ENCODE results near the gene OLFML2B.
"Not testable (repeated sequence)": the region's sequence is repeated elsewhere in the genome, so short reads cannot be mapped to it uniquely, and the experiment has no call there.

The OLFML2B gene

GRCh38 chr1:162019006-162019405 lies 4.7 kb downstream of the OLFML2B start:
- peaks cover 30% of the 10 kb centered on the region for H3K27me3 ChIP-seq (ENCODE audit: control insufficient read depth, insufficient read depth, low read length)
- H3K9me3 ChIP-seq (ENCODE audit: control insufficient read depth, insufficient read depth, low read length) = no peaks in the 10 kb centered on the region
- H3K27ac ChIP-seq (ENCODE audit: low read depth, low read length) = no peak overlapping the region
- no peak overlapping the region for H3K4me3 ChIP-seq (ENCODE audit: low read depth, low read length)
- peaks cover 15% of the 10 kb centered on the region for H3K4me1 ChIP-seq (ENCODE audit: control insufficient read depth, insufficient read depth, low read length)
- H3K9ac ChIP-seq (ENCODE audit: low read depth, low read length) = no peak overlapping the region
- no peaks in the 10 kb centered on the region for H3K36me3 ChIP-seq (ENCODE audit: control insufficient read depth, insufficient read depth, low read length)

- no peaks in the 10 kb centered on the region for H3K36me3 ChIP-seq (ENCODE audit: control insufficient read depth, insufficient read depth, low read length)
- H3K4me3 ChIP-seq (ENCODE audit: low read depth, low read length) = no peak overlapping the region
- H3K9me3 ChIP-seq (ENCODE audit: control insufficient read depth, insufficient read depth, low read length) = peaks cover 1% of the 10 kb centered on the region; the same call in 1 of the 2 replicates
- peaks cover 24% of the 10 kb centered on the region for H3K27me3 ChIP-seq (ENCODE audit: control insufficient read depth, insufficient read depth, low read length)
- H3K9ac ChIP-seq (ENCODE audit: low read depth, low read length) = no peak overlapping the region
- H3K27ac ChIP-seq (ENCODE audit: low read depth, low read length) = no peak overlapping the region
- peaks cover 17% of the 10 kb centered on the region for H3K4me1 ChIP-seq (ENCODE audit: control insufficient read depth, insufficient read depth, low read length)
These were observed 5.3 kb downstream of the OLFML2B start for GRCh38 chr1:162018418-162018817.

GRCh38 chr1:162017791-162018190 lies 5.9 kb downstream of the OLFML2B start:
- H3K27ac ChIP-seq (ENCODE audit: low read depth, low read length); H3K36me3 ChIP-seq (ENCODE audit: control insufficient read depth, insufficient read depth, low read length); H3K9ac ChIP-seq (ENCODE audit: low read depth, low read length); H3K9me3 ChIP-seq (ENCODE audit: control insufficient read depth, insufficient read depth, low read length); H3K4me3 ChIP-seq (ENCODE audit: low read depth, low read length): not testable (repeated sequence)
- peaks cover 18% of the 10 kb centered on the region for H3K27me3 ChIP-seq (ENCODE audit: control insufficient read depth, insufficient read depth, low read length)
- peaks cover 17% of the 10 kb centered on the region for H3K4me1 ChIP-seq (ENCODE audit: control insufficient read depth, insufficient read depth, low read length)

- H3K9me3 ChIP-seq (ENCODE audit: control insufficient read depth, insufficient read depth, low read length) = peaks cover 2% of the 10 kb centered on the region; the same call in 1 of the 2 replicates
- H3K4me3 ChIP-seq (ENCODE audit: low read depth, low read length) = no peak overlapping the region
- no peaks in the 10 kb centered on the region for H3K36me3 ChIP-seq (ENCODE audit: control insufficient read depth, insufficient read depth, low read length)
- no peak overlapping the region for H3K9ac ChIP-seq (ENCODE audit: low read depth, low read length)
- H3K4me1 ChIP-seq (ENCODE audit: control insufficient read depth, insufficient read depth, low read length) = peaks cover 17% of the 10 kb centered on the region
- H3K27ac ChIP-seq (ENCODE audit: low read depth, low read length) = no peak overlapping the region
- H3K27me3 ChIP-seq (ENCODE audit: control insufficient read depth, insufficient read depth, low read length) = 0 out of 2 replicates have a peak, but pooled peaks cover 9% of the 10 kb centered on the region
These were observed 7.0 kb downstream of the OLFML2B start for GRCh38 chr1:162016631-162017030.

GRCh38 chr1:162015196-162015595 lies 8.5 kb downstream of the OLFML2B start:
- H3K36me3 ChIP-seq (ENCODE audit: control insufficient read depth, insufficient read depth, low read length) = no peaks in the 10 kb centered on the region
- no peak overlapping the region for H3K9ac ChIP-seq (ENCODE audit: low read depth, low read length)
- H3K4me3 ChIP-seq (ENCODE audit: low read depth, low read length) = no peak overlapping the region
- H3K27me3 ChIP-seq (ENCODE audit: control insufficient read depth, insufficient read depth, low read length) = no peaks in the 10 kb centered on the region
- peaks cover 11% of the 10 kb centered on the region for H3K4me1 ChIP-seq (ENCODE audit: control insufficient read depth, insufficient read depth, low read length)
- no peak overlapping the region for H3K27ac ChIP-seq (ENCODE audit: low read depth, low read length)
- H3K9me3 ChIP-seq (ENCODE audit: control insufficient read depth, insufficient read depth, low read length) = peaks cover 2% of the 10 kb centered on the region; the same call in 1 of the 2 replicates

- Histone ChIP-seq H3K4me1 (ENCODE audit: control insufficient read depth, insufficient read depth, low read length) (peaks cover 11% of the 10 kb centered on the region), H3K27ac (ENCODE audit: low read depth, low read length) (no peak overlapping the region), H3K27me3 (ENCODE audit: control insufficient read depth, insufficient read depth, low read length) (no peaks in the 10 kb centered on the region), H3K36me3 (ENCODE audit: control insufficient read depth, insufficient read depth, low read length) (no peaks in the 10 kb centered on the region), H3K4me3 (ENCODE audit: low read depth, low read length) (no peak overlapping the region), H3K9ac (ENCODE audit: low read depth, low read length) (no peak overlapping the region), H3K9me3 (ENCODE audit: control insufficient read depth, insufficient read depth, low read length) (peaks cover 2% of the 10 kb centered on the region; the same call in 1 of the 2 replicates)
These were observed 9.5 kb downstream of the OLFML2B start for GRCh38 chr1:162014202-162014601.

- peaks cover 16% of the 10 kb centered on the region for H3K4me1 ChIP-seq (ENCODE audit: control insufficient read depth, insufficient read depth, low read length)
- no peaks in the 10 kb centered on the region for H3K36me3 ChIP-seq (ENCODE audit: control insufficient read depth, insufficient read depth, low read length)
- peaks cover 2% of the 10 kb centered on the region; the same call in 1 of the 2 replicates for H3K9me3 ChIP-seq (ENCODE audit: control insufficient read depth, insufficient read depth, low read length)
- H3K27me3 ChIP-seq (ENCODE audit: control insufficient read depth, insufficient read depth, low read length) = no peaks in the 10 kb centered on the region
- no peak overlapping the region for H3K4me3 ChIP-seq (ENCODE audit: low read depth, low read length)
- H3K27ac ChIP-seq (ENCODE audit: low read depth, low read length) = no peak overlapping the region
- H3K9ac ChIP-seq (ENCODE audit: low read depth, low read length) = no peak overlapping the region
These were observed 10.4 kb downstream of the OLFML2B start for GRCh38 chr1:162013289-162013688.

GRCh38 chr1:162011337-162012012 lies 12.2 kb downstream of the OLFML2B start:
- H3K27me3 ChIP-seq (ENCODE audit: control insufficient read depth, insufficient read depth, low read length) = no peaks in the 10 kb centered on the region
- H3K9ac ChIP-seq (ENCODE audit: low read depth, low read length) = no peak overlapping the region
- H3K9me3 ChIP-seq (ENCODE audit: control insufficient read depth, insufficient read depth, low read length) = peaks cover 2% of the 10 kb centered on the region; the same call in 1 of the 2 replicates
- H3K4me3 ChIP-seq (ENCODE audit: low read depth, low read length) = no peak overlapping the region
- H3K36me3 ChIP-seq (ENCODE audit: control insufficient read depth, insufficient read depth, low read length) = no peaks in the 10 kb centered on the region
- peaks cover 16% of the 10 kb centered on the region for H3K4me1 ChIP-seq (ENCODE audit: control insufficient read depth, insufficient read depth, low read length)
- H3K27ac ChIP-seq (ENCODE audit: low read depth, low read length) = no peak overlapping the region

GRCh38 chr1:162010175-162010506 lies 13.5 kb downstream of the OLFML2B start:
- Histone ChIP-seq H3K9me3 (ENCODE audit: control insufficient read depth, insufficient read depth, low read length) (peaks cover 2% of the 10 kb centered on the region; the same call in 1 of the 2 replicates), H3K36me3 (ENCODE audit: control insufficient read depth, insufficient read depth, low read length) (no peaks in the 10 kb centered on the region), H3K4me3 (ENCODE audit: low read depth, low read length) (no peak overlapping the region), H3K4me1 (ENCODE audit: control insufficient read depth, insufficient read depth, low read length) (peaks cover 16% of the 10 kb centered on the region), H3K27me3 (ENCODE audit: control insufficient read depth, insufficient read depth, low read length) (no peaks in the 10 kb centered on the region), H3K9ac (ENCODE audit: low read depth, low read length) (no peak overlapping the region), H3K27ac (ENCODE audit: low read depth, low read length) (no peak overlapping the region)

- H3K4me1 ChIP-seq (ENCODE audit: control insufficient read depth, insufficient read depth, low read length) = peaks cover 13% of the 10 kb centered on the region
- H3K27ac ChIP-seq (ENCODE audit: low read depth, low read length) = no peak overlapping the region
- peaks cover 2% of the 10 kb centered on the region; the same call in 1 of the 2 replicates for H3K9me3 ChIP-seq (ENCODE audit: control insufficient read depth, insufficient read depth, low read length)
- H3K27me3 ChIP-seq (ENCODE audit: control insufficient read depth, insufficient read depth, low read length) = no peaks in the 10 kb centered on the region
- H3K9ac ChIP-seq (ENCODE audit: low read depth, low read length) = no peak overlapping the region
- no peak overlapping the region for H3K4me3 ChIP-seq (ENCODE audit: low read depth, low read length)
- H3K36me3 ChIP-seq (ENCODE audit: control insufficient read depth, insufficient read depth, low read length) = no peaks in the 10 kb centered on the region
These were observed 14.0 kb downstream of the OLFML2B start for GRCh38 chr1:162009501-162010174.

- Histone ChIP-seq H3K9me3 (ENCODE audit: control insufficient read depth, insufficient read depth, low read length) (peaks cover 2% of the 10 kb centered on the region; the same call in 1 of the 2 replicates), H3K4me3 (ENCODE audit: low read depth, low read length) (no peak overlapping the region), H3K9ac (ENCODE audit: low read depth, low read length) (no peak overlapping the region), H3K27me3 (ENCODE audit: control insufficient read depth, insufficient read depth, low read length) (no peaks in the 10 kb centered on the region), H3K4me1 (ENCODE audit: control insufficient read depth, insufficient read depth, low read length) (peaks cover 5% of the 10 kb centered on the region), H3K27ac (ENCODE audit: low read depth, low read length) (no peak overlapping the region), H3K36me3 (ENCODE audit: control insufficient read depth, insufficient read depth, low read length) (no peaks in the 10 kb centered on the region)
These were observed 14.9 kb downstream of the OLFML2B start for GRCh38 chr1:162008799-162009198.
